HCT116 (cell line): ENCODE results near the gene HMGXB4.

Experiments used
- CTCF ChIP-seq, 3 experiments: fragments of 200-600 bp in 1 of 3; sonication (generic) in 1 of 3; IDR thresholded peaks in 2 of 3; conservative IDR thresholded peaks in 1 of 3; 2 replicates each; pipeline ENCODE4 v1.5.1; 2012 to 2017; ENCODE audit warnings: low read depth in 2 of 3, low read length in 2 of 3, antibody characterized with exemption in 1 of 3, borderline replicate concordance in 1 of 3, control low read depth in 1 of 3, mild to moderate bottlenecking in 1 of 3, mixed read lengths in 1 of 3, mixed run types in 1 of 3, moderate library complexity in 1 of 3; ENCODE audit not compliant: insufficient read depth in 1 of 3
- EGR1 ChIP-seq: IDR thresholded peaks from 2 replicates; pipeline ENCODE4 v1.6.1; 2012; ENCODE audit warnings: low read depth
- EZH2 ChIP-seq: fragments of 200-600 bp; sonication (generic); IDR thresholded peaks from 2 replicates; pipeline ENCODE4 v1.6.1; 2017; ENCODE audit warnings: antibody characterized with exemption, mixed run types
- EZH2phosphoT487 ChIP-seq: fragments of 200-600 bp; IDR thresholded peaks from 2 replicates; pipeline ENCODE4 v1.6.1; 2018; ENCODE audit warnings: antibody characterized with exemption, borderline replicate concordance
- POLR2A ChIP-seq: IDR thresholded peaks from 2 replicates; pipeline ENCODE4 v1.7.0; 2011; ENCODE audit warnings: borderline replicate concordance; ENCODE audit not compliant: insufficient read depth, insufficient read length; ENCODE audit errors: extremely low read depth
- RAD21 ChIP-seq: IDR thresholded peaks from 2 replicates; pipeline ENCODE4 v1.6.1; 2012; ENCODE audit warnings: low read depth, mild to moderate bottlenecking
- REST ChIP-seq: IDR thresholded peaks from 2 replicates; pipeline ENCODE4 v1.6.1; 2012; ENCODE audit warnings: low read depth
- TCF7L2 ChIP-seq: IDR thresholded peaks from 2 replicates; pipeline ENCODE4 v1.7.0; 2011; ENCODE audit warnings: borderline replicate concordance, inconsistent platforms; ENCODE audit not compliant: insufficient read depth, insufficient read length; ENCODE audit errors: extremely low read depth
- YY1 ChIP-seq: IDR thresholded peaks from 2 replicates; pipeline ENCODE4 v1.6.1; 2011; ENCODE audit warnings: low read length, low read depth, moderate library complexity, mild to moderate bottlenecking; ENCODE audit not compliant: insufficient replicate concordance; ENCODE audit errors: extremely low read depth
- ZNF274 ChIP-seq: fragments of 200-500 bp; sonication (Bioruptor generic); IDR thresholded peaks from 2 replicates; pipeline ENCODE4 v1.6.1; 2014; ENCODE audit warnings: mild to moderate bottlenecking, low read depth, low read length, inconsistent platforms
- TF ChIP-seq, protein P1 (sequence below): IDR thresholded peaks from 2 replicates; pipeline ENCODE4 v1.6.1; 2011; ENCODE audit warnings: mild to moderate bottlenecking, low read length, moderate library complexity; ENCODE audit not compliant: insufficient replicate concordance; ENCODE audit errors: extremely low read depth

DNA sequence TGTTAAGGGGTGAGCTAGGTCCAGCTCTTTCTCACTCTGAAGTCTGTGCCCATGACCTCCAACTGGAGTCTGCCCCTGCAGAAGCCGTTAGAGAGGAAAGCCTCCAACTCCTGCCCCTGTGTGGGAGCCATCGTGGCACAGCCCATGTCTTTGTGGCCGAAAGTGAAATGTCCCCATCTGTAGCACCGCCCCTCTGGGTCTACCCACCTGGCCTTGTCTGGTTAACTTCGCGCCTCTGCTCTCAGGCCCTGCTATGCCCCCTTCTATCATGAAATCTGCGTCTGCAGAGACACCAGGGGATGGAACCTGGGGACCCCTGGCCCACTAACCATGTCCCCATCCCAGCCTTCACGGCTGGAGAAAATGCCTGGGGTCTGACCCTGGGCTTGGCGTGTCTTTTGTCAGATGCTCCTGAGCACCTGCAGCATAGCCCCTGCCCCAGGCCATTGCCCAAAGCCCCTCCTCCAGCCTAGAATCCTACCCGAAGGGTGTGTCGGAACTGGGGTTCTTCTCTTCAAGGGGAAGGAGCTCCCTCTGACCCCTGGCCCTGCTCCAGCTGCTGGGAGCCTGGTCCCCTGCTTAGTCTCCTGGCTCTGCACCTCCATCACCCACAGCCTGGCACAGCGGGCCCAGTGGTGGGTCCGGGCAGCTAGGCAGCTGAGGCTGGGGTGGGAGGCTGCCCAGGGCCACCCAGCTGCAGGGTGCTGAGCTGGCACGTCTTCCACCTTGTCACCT lies 87.8 kb downstream of the HMGXB4 start:
- TF ChIP-seq TCF7L2 (no peak), REST (no peak), POLR2A (no peak), ZNF274 (no peak), EGR1 (no peak), RAD21 (no peak), EZH2 (no peak), CTCF (IDR thresholded peaks at IDR 0.05 in 2 of 3, conservative IDR thresholded peaks at IDR 0.05 in 1 of 3; ENCODE audit: borderline replicate concordance in 1 of 3, insufficient read depth in 1 of 3, low read depth in 2 of 3, low read length in 2 of 3) (no peak), EZH2phosphoT487 (no peak), YY1 (no peak)
- TF ChIP-seq, protein P1, sequence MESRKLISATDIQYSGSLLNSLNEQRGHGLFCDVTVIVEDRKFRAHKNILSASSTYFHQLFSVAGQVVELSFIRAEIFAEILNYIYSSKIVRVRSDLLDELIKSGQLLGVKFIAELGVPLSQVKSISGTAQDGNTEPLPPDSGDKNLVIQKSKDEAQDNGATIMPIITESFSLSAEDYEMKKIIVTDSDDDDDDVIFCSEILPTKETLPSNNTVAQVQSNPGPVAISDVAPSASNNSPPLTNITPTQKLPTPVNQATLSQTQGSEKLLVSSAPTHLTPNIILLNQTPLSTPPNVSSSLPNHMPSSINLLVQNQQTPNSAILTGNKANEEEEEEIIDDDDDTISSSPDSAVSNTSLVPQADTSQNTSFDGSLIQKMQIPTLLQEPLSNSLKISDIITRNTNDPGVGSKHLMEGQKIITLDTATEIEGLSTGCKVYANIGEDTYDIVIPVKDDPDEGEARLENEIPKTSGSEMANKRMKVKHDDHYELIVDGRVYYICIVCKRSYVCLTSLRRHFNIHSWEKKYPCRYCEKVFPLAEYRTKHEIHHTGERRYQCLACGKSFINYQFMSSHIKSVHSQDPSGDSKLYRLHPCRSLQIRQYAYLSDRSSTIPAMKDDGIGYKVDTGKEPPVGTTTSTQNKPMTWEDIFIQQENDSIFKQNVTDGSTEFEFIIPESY: no peak
